Testis (tissue), 3 donors: ENCODE measurements around the gene CLNK. TPM values are rescaled to one million over a fixed set of nuclear protein-coding genes. Genes with fewer than 3 reads are reported as not detected.
A peak's percentile ranks its signal among the peaks of the same experiment; 100 is the strongest.

Source experiments
- DNase-seq: peaks from one replicate; pipeline ENCODE4 v3.0.0-alpha.2; 2019
- H3K27ac ChIP-seq, 2 donors: fragments of 200-600 bp; sonication (generic); one replicate each; pipeline ENCODE4 v1.5.1; 2019
- H3K27me3 ChIP-seq: fragments of 200-600 bp; sonication (generic); one replicate; pipeline ENCODE4 v1.5.1; 2019
- H3K36me3 ChIP-seq: fragments of 200-600 bp; sonication (generic); one replicate; pipeline ENCODE4 v1.5.1; 2017; ENCODE audit warnings: low read depth; ENCODE audit errors: missing control alignments
- H3K4me1 ChIP-seq: fragments of 200-600 bp; sonication (generic); one replicate; pipeline ENCODE4 v1.5.1; 2019
- H3K4me3 ChIP-seq, 2 donors: fragments of 200-600 bp; sonication (generic); one replicate each; pipeline ENCODE4 v1.5.1; 2017 to 2019
- H3K9me3 ChIP-seq: fragments of 200-600 bp; sonication (generic); one replicate; pipeline ENCODE4 v1.5.1; 2017
- POLR2A ChIP-seq: fragments of 450-650 bp; IDR thresholded peaks from one replicate; pipeline ENCODE4 v1.6.1; 2017; ENCODE audit warnings: antibody characterized with exemption, mild to moderate bottlenecking, moderate library complexity
- WGBS, 2 donors: methylation state at CpG; one replicate each; pipeline ENCODE4 v1.1.5; 2018; 5-methylcytosine and 5-hydroxymethylcytosine counted together
- intact Hi-C: fragments of 100-400 bp; cut with DNase I; formaldehyde crosslinking; loops from one replicate; pipeline ENCODE4 v1.15.1; 2023; ENCODE audit warnings: low total_unique reads
- polyA plus RNA-seq: library from polyadenylated mRNA; stranded (reverse); fragments of 350-450 nt; fragmentation: Illumina TruSeq; extraction: RNeasy Lipid Tissue Mini Kit (QIAGEN cat#74804); gene quantifications from one replicate; pipeline ENCODE4 v1.2.3, GENCODE V29; 2014; ENCODE audit warnings: low read depth, low replicate concordance; ENCODE audit not compliant: insufficient read depth
- total RNA-seq, 2 donors: library from RNA; depleted of rRNA; stranded (reverse); fragments of >200 nt; gene quantifications; one replicate each; pipeline ENCODE4 v1.2.3, GENCODE V29; 2016
- TF ChIP-seq, protein P1 (sequence below), 3 experiments: fragments of 450-650 bp in 2 of 3; fragments of 200-600 bp in 1 of 3; sonication (generic) in 1 of 3; IDR thresholded peaks; one replicate each; pipeline ENCODE4 v1.5.1; 2016 to 2019; ENCODE audit warnings: antibody characterized with exemption in 3 of 3, mild to moderate bottlenecking in 2 of 3, moderate library complexity in 1 of 3

Gene CLNK
- total and polyA plus RNA-seq, 3 donors from 2014 or later = 0.12 to 0.94 TPM; not detected in 1

DNA sequence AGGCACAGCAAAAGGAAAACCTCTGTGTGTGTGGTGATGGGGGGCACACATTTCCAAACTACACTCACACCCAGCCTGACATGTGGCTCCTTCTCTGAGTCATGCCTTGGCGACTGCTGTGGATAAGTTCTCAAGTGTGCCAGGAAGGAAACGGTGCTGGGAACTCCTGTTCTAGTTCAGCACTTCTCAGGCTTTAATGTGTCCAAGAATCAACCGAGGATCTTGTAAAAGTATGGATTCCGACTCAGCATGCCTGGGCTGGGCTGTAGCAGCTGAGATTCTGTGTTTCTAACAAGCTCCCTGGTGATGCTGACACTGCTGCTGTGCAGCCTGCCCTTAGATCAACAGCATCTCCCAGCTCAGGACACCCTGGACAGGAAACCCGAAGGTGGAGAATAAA lies 20.2 kb downstream of the CLNK start:
- no peaks in the 10 kb centered on the region for H3K4me1 ChIP-seq
- no peak overlapping the region for H3K4me3 ChIP-seq
- H3K27ac ChIP-seq = no peak overlapping the region
- TF ChIP-seq POLR2A = no peak
- TF ChIP-seq, protein P1, sequence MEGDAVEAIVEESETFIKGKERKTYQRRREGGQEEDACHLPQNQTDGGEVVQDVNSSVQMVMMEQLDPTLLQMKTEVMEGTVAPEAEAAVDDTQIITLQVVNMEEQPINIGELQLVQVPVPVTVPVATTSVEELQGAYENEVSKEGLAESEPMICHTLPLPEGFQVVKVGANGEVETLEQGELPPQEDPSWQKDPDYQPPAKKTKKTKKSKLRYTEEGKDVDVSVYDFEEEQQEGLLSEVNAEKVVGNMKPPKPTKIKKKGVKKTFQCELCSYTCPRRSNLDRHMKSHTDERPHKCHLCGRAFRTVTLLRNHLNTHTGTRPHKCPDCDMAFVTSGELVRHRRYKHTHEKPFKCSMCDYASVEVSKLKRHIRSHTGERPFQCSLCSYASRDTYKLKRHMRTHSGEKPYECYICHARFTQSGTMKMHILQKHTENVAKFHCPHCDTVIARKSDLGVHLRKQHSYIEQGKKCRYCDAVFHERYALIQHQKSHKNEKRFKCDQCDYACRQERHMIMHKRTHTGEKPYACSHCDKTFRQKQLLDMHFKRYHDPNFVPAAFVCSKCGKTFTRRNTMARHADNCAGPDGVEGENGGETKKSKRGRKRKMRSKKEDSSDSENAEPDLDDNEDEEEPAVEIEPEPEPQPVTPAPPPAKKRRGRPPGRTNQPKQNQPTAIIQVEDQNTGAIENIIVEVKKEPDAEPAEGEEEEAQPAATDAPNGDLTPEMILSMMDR (IDR thresholded peaks at IDR 0.05) = no peak
- H3K27me3 ChIP-seq = no peaks in the 10 kb centered on the region
- 48 to 54% methylated on average over 4 to 5 of the region's 5 CpGs for WGBS, 2 donors
- peak; percentile 37 for DNase-seq
- intact Hi-C loops = no loop called here
- H3K9me3 ChIP-seq = no peaks in the 10 kb centered on the region
- no peaks in the 10 kb centered on the region for H3K36me3 ChIP-seq

DNA sequence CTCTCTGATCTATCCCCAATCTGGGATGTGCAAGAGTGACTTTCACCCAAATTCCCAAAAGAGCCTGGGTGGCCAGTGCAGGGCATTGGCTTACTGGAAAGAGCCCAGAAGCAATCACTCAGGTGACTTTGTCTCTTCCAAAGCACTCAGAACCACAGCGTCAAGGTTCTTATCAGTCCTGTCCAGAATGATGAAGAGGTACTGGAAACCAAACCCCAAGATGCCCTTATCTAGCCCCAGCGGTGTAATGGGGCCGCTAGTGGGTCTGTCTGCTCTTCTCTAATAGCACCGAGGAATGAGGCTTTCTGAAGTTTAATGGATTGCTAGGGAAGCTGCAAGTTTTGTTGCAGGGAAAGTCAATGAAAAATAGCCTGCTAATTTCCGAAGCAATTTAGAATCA lies 21.6 kb downstream of the CLNK start:
- H3K9me3 ChIP-seq = no peaks in the 10 kb centered on the region
- TF ChIP-seq, protein P1 (IDR thresholded peaks at IDR 0.05) = no peak
- TF ChIP-seq POLR2A = no peak
- no peak for DNase-seq
- no peaks in the 10 kb centered on the region for H3K4me1 ChIP-seq
- H3K27ac ChIP-seq = no peak overlapping the region
- no peaks in the 10 kb centered on the region for H3K36me3 ChIP-seq
- no peaks in the 10 kb centered on the region for H3K27me3 ChIP-seq
- intact Hi-C loops = no loop called here
- H3K4me3 ChIP-seq = no peak overlapping the region
- WGBS, 2 donors = 67 to 88% methylated on average over 5 of the region's 5 CpGs

DNA sequence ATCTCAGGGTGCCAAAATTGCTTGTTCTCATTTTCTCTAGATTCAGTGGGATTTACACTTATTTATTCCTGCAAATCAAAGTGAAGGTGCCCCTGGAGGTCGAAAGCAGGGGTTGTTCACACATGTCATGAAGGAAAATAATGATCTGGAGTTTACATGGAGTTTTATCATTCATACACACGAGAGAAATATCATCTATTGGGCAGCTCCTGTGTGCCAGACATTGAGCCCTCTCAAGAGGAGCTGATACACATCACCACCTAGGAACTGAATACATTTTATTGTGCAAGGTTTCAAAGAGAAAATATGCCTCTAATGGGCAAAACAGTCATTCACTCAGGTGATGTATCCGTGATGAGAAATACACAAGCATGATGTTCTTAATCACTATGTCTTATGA lies 23.5 kb downstream of the CLNK start:
- WGBS, 2 donors = 85 to 91% methylated on average over 3 of the region's 3 CpGs
- intact Hi-C loops = no loop called here
- Histone ChIP-seq H3K4me3 (no peak overlapping the region), H3K4me1 (no peaks in the 10 kb centered on the region), H3K9me3 (no peaks in the 10 kb centered on the region), H3K27me3 (no peaks in the 10 kb centered on the region), H3K36me3 (no peaks in the 10 kb centered on the region), H3K27ac (no peak overlapping the region)
- TF ChIP-seq POLR2A = no peak
- TF ChIP-seq, protein P1 (IDR thresholded peaks at IDR 0.05) = no peak
- no peak for DNase-seq

DNA sequence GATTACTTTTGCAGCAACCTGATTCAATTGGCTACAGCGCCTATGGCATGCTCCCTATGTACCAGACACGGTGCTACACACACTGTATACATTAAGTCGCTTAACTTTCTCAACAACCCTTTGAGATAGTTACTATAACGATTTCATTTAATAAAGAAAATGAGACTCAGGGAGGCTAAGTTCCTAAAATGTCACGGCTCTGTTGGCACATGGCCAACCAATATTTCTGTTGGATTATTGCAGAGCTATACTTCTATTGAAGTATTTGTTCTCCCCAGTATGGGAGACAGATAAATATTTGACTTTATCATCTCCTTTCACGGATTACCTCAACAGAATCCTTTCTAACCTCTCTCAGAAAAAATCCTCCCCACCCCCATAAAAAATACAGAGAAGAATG lies 25.3 kb downstream of the CLNK start:
- H3K27me3 ChIP-seq = no peaks in the 10 kb centered on the region
- no peaks in the 10 kb centered on the region for H3K4me1 ChIP-seq
- no peak overlapping the region for H3K4me3 ChIP-seq
- H3K27ac ChIP-seq = no peak overlapping the region
- H3K9me3 ChIP-seq = no peaks in the 10 kb centered on the region
- H3K36me3 ChIP-seq = no peaks in the 10 kb centered on the region
- intact Hi-C loops = no loop called here
- no peak for TF ChIP-seq POLR2A
- TF ChIP-seq, protein P1 (IDR thresholded peaks at IDR 0.05) = no peak
- no peak for DNase-seq
- WGBS, 2 donors = 80 to 86% methylated on average over 6 of the region's 6 CpGs

DNA sequence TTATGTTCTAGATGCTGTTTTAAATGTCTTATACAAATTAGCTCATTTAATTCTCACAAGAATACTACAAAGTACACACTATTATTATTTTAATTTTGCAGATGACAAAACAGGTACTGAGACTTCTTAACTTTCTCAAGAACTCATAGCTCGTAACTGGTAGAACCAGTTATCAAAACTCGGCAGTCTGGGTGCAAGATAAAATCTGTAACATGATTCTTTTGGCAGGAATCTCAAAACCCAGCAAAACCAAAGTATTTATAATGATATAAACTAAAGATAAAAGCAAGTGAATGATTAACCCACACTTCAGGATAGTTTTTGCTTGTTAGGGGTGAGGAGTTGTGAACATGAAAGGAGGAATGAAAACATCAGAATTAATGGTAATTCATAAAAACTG lies 27.6 kb downstream of the CLNK start:
- Histone ChIP-seq H3K4me1 (no peaks in the 10 kb centered on the region), H3K36me3 (no peaks in the 10 kb centered on the region), H3K27ac (no peak overlapping the region), H3K4me3 (no peak overlapping the region), H3K27me3 (no peaks in the 10 kb centered on the region), H3K9me3 (no peaks in the 10 kb centered on the region)
- no peak for DNase-seq
- WGBS, 2 donors = 52 to 57% methylated on average over 2 of the region's 2 CpGs
- intact Hi-C loops = no loop called here
- TF ChIP-seq POLR2A = no peak
- TF ChIP-seq, protein P1 (IDR thresholded peaks at IDR 0.05) = no peak
